HEK293T (cell line): ENCODE measurements around the gene SENP1.

ENCODE experiments used
- CTCF ChIA-PET: fragments of 350-600 bp; formaldehyde crosslinking; extraction: SDS; loops from one replicate; lab custom pipeline; 2021; ENCODE audit warnings: antibody characterized with exemption, inconsistent platforms; lab: Yijun Ruan, JAX
- POLR2A ChIA-PET: fragments of 350-600 bp; formaldehyde crosslinking; extraction: SDS; loops from one replicate; lab custom pipeline; 2020; ENCODE audit warnings: antibody characterized with exemption, inconsistent platforms; lab: Yijun Ruan, JAX
- DNase-seq: peaks from one replicate; pipeline ENCODE4 v3.0.0; 2012; ENCODE audit warnings: mixed read lengths; ENCODE audit errors: extremely low spot score
- ARNT ChIP-seq: fragments of 450-650 bp; IDR thresholded peaks from 2 replicates; pipeline ENCODE4 v1.6.1; 2017; ENCODE audit warnings: mild to moderate bottlenecking
- BHLHE40 ChIP-seq: fragments of 450-650 bp; IDR thresholded peaks from 2 replicates; pipeline ENCODE4 v1.6.1; 2016; ENCODE audit warnings: mild to moderate bottlenecking, moderate library complexity, borderline replicate concordance
- CTBP1 ChIP-seq: fragments of 450-650 bp; IDR thresholded peaks from 2 replicates; pipeline ENCODE4 v1.6.1; 2016; ENCODE audit warnings: borderline replicate concordance
- ELF4 ChIP-seq: fragments of 450-650 bp; IDR thresholded peaks from 2 replicates; pipeline ENCODE4 v1.6.1; 2017; ENCODE audit warnings: antibody characterized with exemption
- FOXA1 ChIP-seq: fragments of 450-650 bp; IDR thresholded peaks from 2 replicates; pipeline ENCODE4 v1.6.1; 2016; ENCODE audit warnings: mild to moderate bottlenecking
- FOXK2 ChIP-seq: fragments of 450-650 bp; IDR thresholded peaks from 2 replicates; pipeline ENCODE4 v1.6.1; 2016; ENCODE audit warnings: mild to moderate bottlenecking
- FOXM1 ChIP-seq: fragments of 450-650 bp; IDR thresholded peaks from 2 replicates; pipeline ENCODE4 v1.6.1; 2017; ENCODE audit warnings: mild to moderate bottlenecking, borderline replicate concordance
- HDGF ChIP-seq: fragments of 450-650 bp; IDR thresholded peaks from 2 replicates; pipeline ENCODE4 v1.6.1; 2017; ENCODE audit warnings: antibody characterized with exemption, borderline replicate concordance
- L3MBTL2 ChIP-seq: fragments of 450-650 bp; conservative IDR thresholded peaks from 2 replicates; pipeline ENCODE4 v1.6.1; 2016; ENCODE audit warnings: mild to moderate bottlenecking
- LEF1 ChIP-seq: fragments of 450-650 bp; IDR thresholded peaks from 2 replicates; pipeline ENCODE4 v1.6.1; 2017; ENCODE audit warnings: mild to moderate bottlenecking, borderline replicate concordance
- NFRKB ChIP-seq: fragments of 450-650 bp; IDR thresholded peaks from 2 replicates; pipeline ENCODE4 v1.6.1; 2016; ENCODE audit warnings: mild to moderate bottlenecking, moderate library complexity
- SP1 ChIP-seq: fragments of 450-650 bp; IDR thresholded peaks from 2 replicates; pipeline ENCODE4 v1.6.1; 2017
- SUZ12 ChIP-seq: fragments of 450-650 bp; IDR thresholded peaks from 2 replicates; pipeline ENCODE4 v1.6.1; 2016; ENCODE audit warnings: mild to moderate bottlenecking
- TARDBP ChIP-seq: fragments of 450-650 bp; IDR thresholded peaks from 2 replicates; pipeline ENCODE4 v1.6.1; 2016
- ZNF384 ChIP-seq: fragments of 450-650 bp; IDR thresholded peaks from 2 replicates; pipeline ENCODE4 v1.6.1; 2016
- TF ChIP-seq, protein P1 (sequence below): fragments of 450-650 bp; IDR thresholded peaks from 2 replicates; pipeline ENCODE4 v1.6.1; 2016

SENP1 gene

GRCh38 chr12:48010366-48010970 is 95.4 kb downstream of the SENP1 start:
- TF ChIP-seq SP1 (no peak), CTBP1 (no peak), LEF1 (no peak), SUZ12 (no peak), L3MBTL2 (no peak), FOXA1 (no peak)
- TF ChIP-seq, protein P1, sequence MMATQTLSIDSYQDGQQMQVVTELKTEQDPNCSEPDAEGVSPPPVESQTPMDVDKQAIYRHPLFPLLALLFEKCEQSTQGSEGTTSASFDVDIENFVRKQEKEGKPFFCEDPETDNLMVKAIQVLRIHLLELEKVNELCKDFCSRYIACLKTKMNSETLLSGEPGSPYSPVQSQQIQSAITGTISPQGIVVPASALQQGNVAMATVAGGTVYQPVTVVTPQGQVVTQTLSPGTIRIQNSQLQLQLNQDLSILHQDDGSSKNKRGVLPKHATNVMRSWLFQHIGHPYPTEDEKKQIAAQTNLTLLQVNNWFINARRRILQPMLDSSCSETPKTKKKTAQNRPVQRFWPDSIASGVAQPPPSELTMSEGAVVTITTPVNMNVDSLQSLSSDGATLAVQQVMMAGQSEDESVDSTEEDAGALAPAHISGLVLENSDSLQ, result no peak
- DNase-seq, result no peak
- ChIA-PET CTCF (no interaction called here), POLR2A (interaction anchor here (0.9 to 1.0 kb wide), 2 partner anchors 47 to 147 kb away, joined by 3 read pairs; partner anchors contain the start of genes ASB8 and TMEM106C)

DNA sequence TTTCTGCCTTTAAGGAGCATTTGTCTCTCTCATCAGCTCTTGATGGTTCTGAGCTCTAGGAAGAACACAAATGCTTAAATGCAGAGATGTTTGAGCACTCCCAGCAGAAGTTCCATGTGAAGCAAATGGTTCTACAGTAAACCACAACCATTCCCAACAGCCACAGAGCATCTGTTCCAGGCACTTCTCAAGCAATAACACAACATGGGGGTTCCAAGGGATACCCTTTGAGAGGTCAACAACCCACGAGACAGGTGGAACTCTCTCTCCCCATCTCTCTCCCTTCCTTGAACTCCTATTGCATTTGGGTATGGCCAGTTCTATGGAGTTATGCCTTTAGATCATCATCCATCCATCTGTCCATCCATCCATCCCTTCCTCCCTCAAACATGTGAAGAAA is 96.4 kb downstream of the SENP1 start:
- DNase-seq, result no peak
- POLR2A ChIA-PET, result no interaction called here
- CTCF ChIA-PET, result no interaction called here
- TF ChIP-seq SUZ12, result no peak
- TF ChIP-seq NFRKB, result no peak
- TF ChIP-seq ZNF384, result no peak
- TF ChIP-seq, protein P1, result no peak
- no peak for TF ChIP-seq CTBP1

DNA sequence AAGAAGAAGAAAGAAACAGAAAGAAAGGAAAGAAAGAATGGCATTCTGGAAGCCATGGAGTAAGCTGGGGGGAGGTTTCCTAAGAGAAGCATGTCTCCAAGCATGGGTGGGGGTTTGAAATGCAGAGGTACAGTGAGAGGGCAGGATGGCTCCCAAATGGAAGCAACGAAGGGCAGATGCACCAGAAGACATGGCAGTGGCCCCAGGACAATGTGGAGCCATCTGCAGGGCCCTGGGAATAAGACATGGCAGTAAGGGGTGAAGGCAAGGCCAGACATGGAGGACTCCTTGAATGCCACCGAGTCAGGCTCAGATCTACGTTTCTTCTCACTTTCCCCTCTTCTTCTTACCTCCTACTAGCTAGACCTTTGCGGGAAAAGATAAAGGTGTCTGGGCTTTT is 96.9 kb downstream of the SENP1 start:
- POLR2A ChIA-PET, result no interaction called here
- no peak for DNase-seq
- TF ChIP-seq ARNT (no peak), SUZ12 (no peak), ELF4 (no peak), FOXK2 (no peak), HDGF (no peak), L3MBTL2 (no peak), LEF1 (no peak), BHLHE40 (no peak), TARDBP (no peak), CTBP1 (no peak), FOXM1 (no peak), NFRKB (no peak), FOXA1 (no peak), ZNF384 (no peak), SP1 (no peak)
- TF ChIP-seq, protein P1, result no peak
- CTCF ChIA-PET, result no interaction called here

DNA sequence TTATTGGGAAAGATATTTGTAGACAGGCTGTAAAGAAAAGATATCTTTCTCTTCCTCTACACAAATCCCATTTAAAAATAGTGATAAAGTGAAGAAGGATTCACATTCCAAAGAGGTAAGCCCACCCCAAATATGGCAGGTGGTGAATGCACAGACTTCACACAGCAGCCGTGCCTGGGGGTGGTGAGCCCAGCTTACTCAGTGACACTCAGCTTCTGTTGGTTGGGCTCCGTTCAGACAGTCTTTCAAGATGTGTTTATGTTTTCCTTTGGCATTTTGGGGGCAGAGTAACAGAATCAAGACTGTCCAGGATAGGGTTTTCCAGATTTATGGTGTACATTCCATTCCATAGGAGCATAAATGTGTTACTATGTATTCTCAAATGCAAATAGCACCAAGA is 97.5 kb downstream of the SENP1 start:
- POLR2A ChIA-PET, result no interaction called here
- no peak for DNase-seq
- CTCF ChIA-PET, result no interaction called here
- TF ChIP-seq SUZ12, result no peak
- no peak for TF ChIP-seq HDGF
- TF ChIP-seq ARNT, result no peak
- no peak for TF ChIP-seq LEF1
- no peak for TF ChIP-seq FOXA1
- TF ChIP-seq NFRKB, result no peak
- TF ChIP-seq FOXM1, result no peak

- TF ChIP-seq ARNT, result no peak
- no peak for TF ChIP-seq SUZ12
- TF ChIP-seq FOXA1, result no peak
- no peak for TF ChIP-seq SP1
- TF ChIP-seq ZNF384, result no peak
- no peak for TF ChIP-seq LEF1
- TF ChIP-seq, protein P1, result no peak
- no peak for TF ChIP-seq NFRKB
- TF ChIP-seq HDGF, result no peak
- no peak for TF ChIP-seq BHLHE40
- ChIA-PET POLR2A (no interaction called here), CTCF (no interaction called here)
- no peak for DNase-seq
Observed at GRCh38 chr12:48007206-48007605, 98.7 kb downstream of the SENP1 start.

GRCh38 chr12:48005750-48006021 is 100.2 kb downstream of the SENP1 start:
- TF ChIP-seq ZNF384, result no peak
- TF ChIP-seq, protein P1, result no peak
- TF ChIP-seq FOXM1, result no peak
- DNase-seq, result no peak
- CTCF ChIA-PET, result no interaction called here
- POLR2A ChIA-PET, result no interaction called here
